CD4-positive, alpha-beta T cell (primary cell): ENCODE data around the gene RXRA. TPM values are rescaled to one million over a fixed set of nuclear protein-coding genes. Genes with fewer than 3 reads are reported as not detected.

Experiments used
- ATAC-seq: fragments of 200-7000 bp; cut with Tn5 transposase; one replicate; pipeline ENCODE4 v1.10.0; 2022; ENCODE audit warnings: mild to moderate bottlenecking; ENCODE audit not compliant: poor library complexity
- CTCF ChIA-PET: fragments of 350-600 bp; sonication (Branson Sonifier 250); formaldehyde crosslinking; loops from one replicate; lab custom pipeline; 2021; ENCODE audit warnings: antibody characterized with exemption, inconsistent platforms; lab: Charles Lee
- POLR2A ChIA-PET: fragments of 350-600 bp; sonication (Branson Sonifier 250); formaldehyde crosslinking; loops from one replicate; lab custom pipeline; 2021; ENCODE audit warnings: antibody characterized with exemption, inconsistent platforms; lab: Charles Lee
- DNase-seq, 14 experiments: peaks; one replicate each; pipeline ENCODE4 v3.0.0-alpha.2; 2013 to 2020; ENCODE audit warnings: mixed read lengths in 2 of 14
- H3K27ac ChIP-seq, 2 donors: one replicate each; pipeline versions ENCODE4 v1.5.1 to v1.7.0; 2013; ENCODE audit warnings: low read length in 2 of 2, low read depth in 1 of 2, mild to moderate bottlenecking in 1 of 2
- H3K27me3 ChIP-seq, 2 experiments: 1 replicate in 1 of 2; 2 replicates in 1 of 2; pipeline versions ENCODE4 v1.6.1 to v1.7.0; 2013; ENCODE audit warnings: low read length in 2 of 2, control low read depth in 1 of 2, mild to moderate bottlenecking in 1 of 2, moderate library complexity in 1 of 2; ENCODE audit not compliant: insufficient read depth in 2 of 2, control insufficient read depth in 1 of 2
- H3K36me3 ChIP-seq: one replicate; pipeline ENCODE4 v1.6.1; 2013; ENCODE audit warnings: low read length, control low read depth; ENCODE audit not compliant: insufficient read depth
- H3K4me1 ChIP-seq: one replicate; pipeline ENCODE4 v1.6.1; 2013; ENCODE audit warnings: low read length, control low read depth; ENCODE audit not compliant: insufficient read depth
- H3K4me3 ChIP-seq: one replicate; pipeline ENCODE4 v1.5.1; 2013; ENCODE audit warnings: mild to moderate bottlenecking, low read length, moderate library complexity
- H3K9me3 ChIP-seq, 2 experiments: 1 replicate in 1 of 2; 2 replicates in 1 of 2; pipeline versions ENCODE4 v1.6.1 to v1.7.0; 2013; ENCODE audit warnings: low read length in 2 of 2, mild to moderate bottlenecking in 2 of 2, control low read depth in 1 of 2, moderate library complexity in 1 of 2; ENCODE audit not compliant: control insufficient read depth in 1 of 2, insufficient read depth in 1 of 2
- H3K27ac Mint-ChIP-seq: one replicate; pipeline ENCODE4 v1.8.0; 2020; ENCODE audit warnings: mixed read lengths
- H3K27me3 Mint-ChIP-seq: one replicate; pipeline ENCODE4 v1.8.0; 2021; ENCODE audit warnings: mixed read lengths
- H3K36me3 Mint-ChIP-seq: one replicate; pipeline ENCODE4 v1.8.0; 2021; ENCODE audit warnings: low read depth, mixed read lengths
- H3K4me1 Mint-ChIP-seq: one replicate; pipeline ENCODE4 v1.8.0; 2021; ENCODE audit warnings: low read depth, mixed read lengths
- H3K4me3 Mint-ChIP-seq: one replicate; pipeline ENCODE4 v1.8.0; 2020; ENCODE audit warnings: mild to moderate bottlenecking, mixed read lengths
- H3K9me3 Mint-ChIP-seq: one replicate; pipeline ENCODE4 v1.8.0; 2020; ENCODE audit warnings: mixed read lengths
- intact Hi-C, 2 experiments: fragments of 100-400 bp; cut with DNase I in 1 of 2; cut with micrococcal nuclease in 1 of 2; formaldehyde crosslinking; loops; one replicate each; pipeline versions ENCODE4 v1.15.1 to v1.9.0; 2023 to 2025; cut with DNase I, micrococcal nuclease
- total RNA-seq, 174 experiments: library from RNA in 2 of 174; stranded (reverse) in 2 of 174; gene quantifications; one replicate each; pipeline ENCODE4 v1.2.3 and lab custom pipeline; 2021 to 2026
- TF ChIP-seq, protein P1 (sequence below): fragments of 200-600 bp; IDR thresholded peaks from one replicate; pipeline ENCODE4 v1.8.0; 2022; ENCODE audit warnings: antibody characterized with exemption, mild to moderate bottlenecking

RXRA gene
- total RNA-seq, 2 experiments from 2014 or later: 7.3 to 8.4 TPM

- ATAC-seq: no peak
- TF ChIP-seq, protein P1, sequence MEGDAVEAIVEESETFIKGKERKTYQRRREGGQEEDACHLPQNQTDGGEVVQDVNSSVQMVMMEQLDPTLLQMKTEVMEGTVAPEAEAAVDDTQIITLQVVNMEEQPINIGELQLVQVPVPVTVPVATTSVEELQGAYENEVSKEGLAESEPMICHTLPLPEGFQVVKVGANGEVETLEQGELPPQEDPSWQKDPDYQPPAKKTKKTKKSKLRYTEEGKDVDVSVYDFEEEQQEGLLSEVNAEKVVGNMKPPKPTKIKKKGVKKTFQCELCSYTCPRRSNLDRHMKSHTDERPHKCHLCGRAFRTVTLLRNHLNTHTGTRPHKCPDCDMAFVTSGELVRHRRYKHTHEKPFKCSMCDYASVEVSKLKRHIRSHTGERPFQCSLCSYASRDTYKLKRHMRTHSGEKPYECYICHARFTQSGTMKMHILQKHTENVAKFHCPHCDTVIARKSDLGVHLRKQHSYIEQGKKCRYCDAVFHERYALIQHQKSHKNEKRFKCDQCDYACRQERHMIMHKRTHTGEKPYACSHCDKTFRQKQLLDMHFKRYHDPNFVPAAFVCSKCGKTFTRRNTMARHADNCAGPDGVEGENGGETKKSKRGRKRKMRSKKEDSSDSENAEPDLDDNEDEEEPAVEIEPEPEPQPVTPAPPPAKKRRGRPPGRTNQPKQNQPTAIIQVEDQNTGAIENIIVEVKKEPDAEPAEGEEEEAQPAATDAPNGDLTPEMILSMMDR: no peak
- no peaks in the 10 kb centered on the region for H3K36me3 ChIP-seq
- H3K9me3 Mint-ChIP-seq: no peaks in the 10 kb centered on the region
- POLR2A ChIA-PET: interaction anchor here (0.6 kb wide), 1 partner anchor 27 kb away, joined by 3 read pairs; no protein-coding TSS in a partner anchor
- H3K36me3 Mint-ChIP-seq: no peaks in the 10 kb centered on the region
- H3K4me1 Mint-ChIP-seq: no peaks in the 10 kb centered on the region
- H3K9me3 ChIP-seq: peaks cover 0 to 5% of the 10 kb centered on the region in 2 experiments
- no peaks in the 10 kb centered on the region for H3K27me3 Mint-ChIP-seq
- no peak overlapping the region for H3K27ac Mint-ChIP-seq
- intact Hi-C loops: no loop called here
- H3K4me1 ChIP-seq: no peaks in the 10 kb centered on the region
- no peak overlapping the region for H3K4me3 ChIP-seq
- no peak for DNase-seq
- H3K4me3 Mint-ChIP-seq: no peak overlapping the region
- H3K27ac ChIP-seq: no peak overlapping the region
- CTCF ChIA-PET: no interaction called here
- no peaks in the 10 kb centered on the region for H3K27me3 ChIP-seq
These were observed 156.0 kb downstream of the RXRA start for GRCh38 chr9:134482226-134482625.

GRCh38 chr9:134483361-134484184, 157.3 kb downstream of the RXRA start:
- no peaks in the 10 kb centered on the region for H3K9me3 Mint-ChIP-seq
- Histone ChIP-seq H3K27ac (no peak overlapping the region), H3K4me3 (no peak overlapping the region), H3K27me3 (no peaks in the 10 kb centered on the region), H3K9me3 (peaks cover 0 to 8% of the 10 kb centered on the region in 2 experiments), H3K36me3 (no peaks in the 10 kb centered on the region), H3K4me1 (no peaks in the 10 kb centered on the region)
- no peaks in the 10 kb centered on the region for H3K4me1 Mint-ChIP-seq
- ATAC-seq: no peak
- DNase-seq: no peak
- no peak overlapping the region for H3K27ac Mint-ChIP-seq
- TF ChIP-seq, protein P1: no peak
- intact Hi-C loops: no loop called here
- H3K4me3 Mint-ChIP-seq: no peak overlapping the region
- H3K36me3 Mint-ChIP-seq: no peaks in the 10 kb centered on the region
- CTCF ChIA-PET: no interaction called here
- no peaks in the 10 kb centered on the region for H3K27me3 Mint-ChIP-seq
- POLR2A ChIA-PET: no interaction called here

- H3K9me3 Mint-ChIP-seq: no peaks in the 10 kb centered on the region
- no peak overlapping the region for H3K4me3 Mint-ChIP-seq
- H3K36me3 Mint-ChIP-seq: no peaks in the 10 kb centered on the region
- H3K4me1 Mint-ChIP-seq: no peaks in the 10 kb centered on the region
- Histone ChIP-seq H3K4me1 (no peaks in the 10 kb centered on the region), H3K36me3 (no peaks in the 10 kb centered on the region), H3K27me3 (no peaks in the 10 kb centered on the region), H3K4me3 (no peak overlapping the region), H3K9me3 (peaks cover 0 to 12% of the 10 kb centered on the region in 2 experiments), H3K27ac (no peak overlapping the region)
- no peak overlapping the region for H3K27ac Mint-ChIP-seq
- ATAC-seq (no peak), DNase-seq (no peak)
- ChIA-PET CTCF (no interaction called here), POLR2A (no interaction called here)
- TF ChIP-seq, protein P1: no peak
- no peaks in the 10 kb centered on the region for H3K27me3 Mint-ChIP-seq
- intact Hi-C loops: no loop called here
These were observed 158.2 kb downstream of the RXRA start for GRCh38 chr9:134484479-134484878.
